Stimulated activated naive CD8-positive, alpha-beta T cell treated with anti-CD3 and anti-CD28 coated beads, Interleukin-15, Interleukin-2, amounts not matched to agents 100 U/mL and 50 U/mL, for 24 hours (primary cell): ENCODE data around the gene PDXP.
"Not testable (repeated sequence)": the region's sequence is repeated elsewhere in the genome, so short reads cannot be mapped to it uniquely, and the experiment has no call there.

ENCODE experiments used
- ATAC-seq: fragments of 150-1000 bp; cut with Tn5 transposase; one replicate; pipeline ENCODE4 v1.10.0; 2021
- DNase-seq: peaks from one replicate; pipeline ENCODE4 v3.0.0; 2021

PDXP gene

GRCh38 chr22:37674951-37675929 lies 16.7 kb downstream of the PDXP start, which contains the start of gene LGALS1:
TSS of gene LGALS1 (plus strand) at chr22:37675636. CDS start at chr22:37675703, 67 bp downstream.
- DNase-seq (peak; percentile 83), ATAC-seq (peak; percentile 59)

DNA sequence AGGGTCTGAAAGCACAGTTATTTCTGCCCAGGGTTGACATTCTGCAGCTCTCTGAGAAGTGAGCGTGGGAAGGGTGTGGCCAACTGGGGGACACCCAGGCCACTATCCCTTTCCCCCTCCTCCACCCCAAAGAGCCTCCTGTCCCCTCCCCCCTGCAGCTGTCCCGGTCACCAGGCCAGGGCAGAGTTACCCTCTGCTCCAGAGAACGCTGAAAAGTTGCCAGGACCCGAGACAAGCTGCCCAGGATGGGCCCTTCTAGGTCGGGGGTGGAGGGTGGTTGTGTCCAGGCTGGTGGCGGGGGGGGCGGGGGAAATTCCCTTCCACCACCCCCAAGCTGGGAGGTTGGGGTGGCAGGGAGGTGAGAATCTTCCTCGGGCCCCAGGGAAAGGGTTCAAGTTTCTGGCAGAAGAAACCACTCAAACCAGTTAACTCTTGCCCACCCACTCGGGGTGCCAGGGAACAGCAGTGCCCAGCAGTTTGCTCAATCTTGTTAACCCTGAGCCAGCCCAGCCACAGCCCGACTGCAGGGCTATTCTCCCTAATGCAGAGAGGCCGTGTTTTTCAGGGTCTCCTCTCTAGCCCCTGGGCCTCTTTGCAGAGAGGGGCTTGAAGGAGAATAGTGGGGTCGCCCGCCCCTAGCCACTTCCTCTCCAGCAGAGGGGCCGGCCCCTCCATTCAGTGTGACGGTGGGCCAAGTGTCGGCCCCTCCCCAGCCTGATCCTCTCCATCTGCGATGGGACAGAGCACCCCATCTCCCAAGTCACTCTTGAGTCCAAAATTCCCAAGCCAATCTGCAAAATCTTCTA lies 17.6 kb downstream of the PDXP start:
- ATAC-seq (no peak), DNase-seq (peak; percentile 53)

GRCh38 chr22:37676736-37677492 lies 18.4 kb downstream of the PDXP start:
- DNase-seq, result peak; percentile 95

DNA sequence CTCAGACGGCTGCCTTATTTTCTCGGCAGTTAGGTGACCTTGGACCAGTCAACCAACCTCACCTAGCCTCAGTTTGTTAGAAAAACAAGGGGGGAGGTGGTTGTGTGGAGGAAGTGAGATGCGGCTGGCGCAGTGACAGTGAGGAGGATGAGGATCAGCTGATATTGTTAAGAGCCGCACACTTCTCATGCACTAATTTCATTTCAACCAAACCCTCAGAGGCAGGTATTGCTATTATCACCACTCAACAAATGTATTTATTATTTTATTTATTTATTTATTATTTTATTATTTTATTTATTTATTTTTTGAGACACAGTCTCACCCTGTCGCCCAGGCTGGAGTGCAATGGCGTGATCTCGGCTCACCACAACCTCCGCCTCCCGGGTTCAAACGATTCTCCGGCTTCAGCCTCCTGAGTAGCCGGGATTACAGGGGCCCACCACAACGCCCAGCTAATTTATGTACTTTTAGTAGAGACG lies 19.0 kb downstream of the PDXP start:
- no peak for DNase-seq
- ATAC-seq, result peak; percentile 5

More at GRCh38 chr22:37676736-37677492, 18.4 kb downstream of the PDXP start:
- ATAC-seq, result peak; percentile 77

DNA sequence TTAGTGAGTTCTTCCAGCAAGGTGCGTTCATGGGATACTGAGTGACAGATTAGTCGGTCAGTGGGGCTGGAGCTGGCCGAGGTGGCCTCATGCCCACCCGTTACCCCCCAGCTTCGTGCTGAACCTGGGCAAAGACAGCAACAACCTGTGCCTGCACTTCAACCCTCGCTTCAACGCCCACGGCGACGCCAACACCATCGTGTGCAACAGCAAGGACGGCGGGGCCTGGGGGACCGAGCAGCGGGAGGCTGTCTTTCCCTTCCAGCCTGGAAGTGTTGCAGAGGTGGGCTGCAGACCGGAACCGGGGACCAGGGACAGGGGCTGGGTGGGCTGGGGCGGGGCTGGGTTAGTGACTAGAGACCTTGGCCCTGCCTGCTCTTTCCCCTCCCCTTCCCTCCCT lies 19.8 kb downstream of the PDXP start:
- no peak for ATAC-seq
- no peak for DNase-seq

DNA sequence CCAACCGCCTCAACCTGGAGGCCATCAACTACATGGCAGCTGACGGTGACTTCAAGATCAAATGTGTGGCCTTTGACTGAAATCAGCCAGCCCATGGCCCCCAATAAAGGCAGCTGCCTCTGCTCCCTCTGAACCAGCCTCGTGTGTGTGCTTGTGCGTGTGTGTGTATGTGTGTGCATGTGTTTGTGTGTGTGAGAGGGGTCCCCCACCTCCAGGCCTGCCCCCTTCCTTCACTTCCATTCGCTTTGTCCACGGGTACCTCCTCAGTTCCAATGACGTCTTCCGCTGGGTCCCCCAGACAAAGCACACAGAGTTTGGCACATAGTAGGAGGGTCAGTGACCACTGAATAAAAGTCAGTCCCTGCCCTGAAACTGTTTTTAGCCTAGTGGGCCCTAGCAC lies 21.1 kb downstream of the PDXP start:
- ATAC-seq, result no peak
- no peak for DNase-seq

DNA sequence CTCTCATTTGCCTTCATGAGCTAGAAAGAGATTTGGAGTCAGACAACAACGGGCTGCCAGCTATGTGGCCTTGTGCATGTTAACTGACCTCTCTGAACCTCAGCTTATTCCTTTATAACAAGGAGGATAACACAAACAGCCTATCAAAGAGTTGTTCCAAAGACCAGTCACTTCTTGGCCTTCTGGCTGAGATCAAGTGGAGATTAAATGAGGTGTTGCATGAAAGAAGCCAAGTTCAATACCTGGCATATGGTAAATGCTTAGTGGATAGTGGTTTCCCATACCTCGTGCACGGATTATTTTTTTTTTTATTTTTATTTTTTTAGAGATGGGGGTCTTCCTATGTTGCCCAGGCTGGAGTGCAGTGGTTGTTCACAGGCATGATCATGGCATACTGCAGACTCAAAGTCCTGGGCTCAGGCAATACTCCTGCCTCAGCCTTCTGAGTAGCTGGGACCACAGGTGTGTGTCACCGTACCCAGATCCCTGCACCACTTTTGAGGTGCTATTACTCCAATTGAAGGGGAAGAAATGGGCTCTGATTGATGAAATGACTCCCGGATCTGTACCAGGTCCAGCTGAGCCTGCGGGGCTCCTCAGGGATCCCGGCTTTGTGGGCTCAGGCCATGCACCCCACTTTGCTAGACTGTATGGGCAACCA lies 21.8 kb downstream of the PDXP start:
- DNase-seq, result no peak
- no peak for ATAC-seq

- ATAC-seq (no peak), DNase-seq (no peak)
Observed at GRCh38 chr22:37681001-37681424, 22.5 kb downstream of the PDXP start.

DNA sequence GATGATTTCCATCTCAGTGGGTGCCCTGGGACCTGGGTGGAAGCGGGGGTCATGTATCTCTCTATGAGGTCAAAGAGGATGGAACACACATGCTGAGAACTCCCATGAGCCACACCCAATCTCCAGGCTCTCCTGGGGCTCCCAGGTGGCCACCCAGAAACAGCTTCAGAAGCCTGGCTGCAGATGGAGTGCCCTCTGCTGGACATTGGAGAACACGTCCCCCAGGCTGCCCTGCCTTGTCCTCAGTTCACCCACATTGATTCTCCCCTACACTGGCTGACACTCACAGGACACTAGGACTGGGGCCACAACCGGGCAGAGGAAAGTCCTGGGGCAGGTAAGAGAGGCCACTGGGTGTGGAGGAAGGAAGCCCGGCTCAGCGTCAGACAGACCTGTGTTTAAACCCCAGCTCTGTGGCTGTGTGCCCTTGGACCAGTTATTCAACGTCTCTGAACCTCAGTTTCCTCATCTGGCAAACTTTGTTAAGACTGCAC lies 23.1 kb downstream of the PDXP start:
- DNase-seq, result peak; percentile 83
- ATAC-seq, result peak; percentile 54

DNA sequence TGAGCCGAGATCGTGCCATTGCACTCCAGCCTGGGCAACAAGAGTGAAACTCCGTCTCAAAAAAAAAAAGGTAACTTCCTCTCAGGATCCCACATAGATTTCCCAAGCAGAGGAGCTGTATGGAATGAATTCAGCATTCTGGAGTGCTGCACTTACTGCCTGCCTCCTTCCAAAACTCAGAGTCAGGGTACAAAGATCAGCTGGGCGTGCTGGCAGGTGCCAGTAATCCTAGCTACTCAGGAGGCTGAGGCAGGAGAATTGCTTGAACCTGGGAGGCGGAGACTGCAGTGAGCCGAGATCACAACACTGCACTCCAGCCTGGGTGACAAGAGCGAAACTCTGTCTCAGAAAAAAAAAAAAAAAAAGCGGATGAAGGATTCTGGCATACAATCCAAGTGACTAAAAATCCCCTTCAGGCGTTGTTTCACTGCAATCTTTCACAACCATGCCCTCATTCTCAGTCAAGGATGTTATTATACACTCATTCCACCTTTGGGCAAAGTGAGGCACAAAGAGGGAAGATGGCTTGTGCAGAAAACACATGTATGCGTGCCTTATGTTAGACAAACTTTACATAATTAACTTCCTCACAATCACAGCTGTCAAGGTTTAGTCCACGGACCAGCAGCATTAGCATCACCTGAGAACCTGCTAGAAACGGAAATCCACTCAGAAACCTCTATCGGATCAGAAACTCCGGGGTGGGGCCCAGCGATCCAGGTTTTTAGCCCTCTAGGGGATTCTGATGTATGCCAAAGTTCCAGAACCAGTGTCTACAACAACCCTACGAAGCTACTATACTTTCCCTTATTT lies 26.5 kb downstream of the PDXP start:
- DNase-seq, result no peak
- ATAC-seq, result no peak

DNA sequence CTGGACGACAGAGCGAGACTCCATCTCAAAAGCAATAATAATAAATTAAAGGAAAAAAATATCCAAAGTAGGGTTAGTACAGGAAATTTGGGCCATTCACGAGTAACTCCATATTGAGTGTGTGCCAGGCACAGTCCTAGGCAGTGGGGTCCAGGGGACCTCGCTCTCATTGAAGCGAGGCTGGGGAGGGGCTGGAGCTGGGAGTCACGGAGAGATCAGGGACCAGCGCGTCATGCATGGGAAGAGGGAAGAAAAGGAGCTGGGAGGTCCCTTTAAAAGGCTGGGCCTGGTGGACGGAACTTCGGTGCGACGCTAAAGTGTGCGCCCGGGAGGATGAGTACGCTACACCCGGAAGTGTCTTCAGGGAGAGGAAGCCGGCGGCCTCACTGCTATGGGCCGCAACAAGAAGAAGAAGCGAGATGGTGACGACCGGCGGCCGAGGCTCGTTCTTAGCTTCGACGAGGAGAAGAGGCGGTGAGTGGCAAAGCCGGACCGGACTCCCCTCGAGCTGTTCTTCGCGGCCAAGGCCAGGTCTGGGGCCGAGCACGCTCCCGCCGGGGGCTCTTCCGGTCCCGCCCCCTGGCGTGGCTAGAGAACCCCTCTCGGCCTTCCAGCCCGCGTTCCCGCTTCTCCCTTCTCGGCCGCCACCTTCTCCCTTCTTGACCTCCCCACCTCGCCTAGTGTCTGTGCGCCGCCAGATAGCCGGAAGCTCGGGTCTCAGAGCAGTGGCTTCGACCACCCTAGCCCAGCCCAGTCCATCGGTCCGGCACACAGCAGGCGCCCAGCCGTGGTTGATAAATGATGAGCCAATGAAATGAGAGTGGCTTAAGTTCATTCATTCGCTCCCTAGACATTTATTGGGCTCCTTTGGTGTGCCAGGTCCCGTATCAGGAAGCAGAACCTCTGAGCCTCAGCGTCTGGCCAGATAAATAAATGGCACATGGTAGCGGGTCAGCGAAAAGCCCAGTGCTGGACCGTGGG lies 27.8 kb downstream of the PDXP start, which contains the start of gene NOL12:
NOL12 (plus strand) TSS at position 342 of the 981 bp plus-strand sequence; CDS start at position 392, 50 bp downstream.
- DNase-seq, result peak; percentile 77
- ATAC-seq, result peak; percentile 79

GRCh38 chr22:37690407-37690806 lies 31.9 kb downstream of the PDXP start:
- DNase-seq, result no peak

DNA sequence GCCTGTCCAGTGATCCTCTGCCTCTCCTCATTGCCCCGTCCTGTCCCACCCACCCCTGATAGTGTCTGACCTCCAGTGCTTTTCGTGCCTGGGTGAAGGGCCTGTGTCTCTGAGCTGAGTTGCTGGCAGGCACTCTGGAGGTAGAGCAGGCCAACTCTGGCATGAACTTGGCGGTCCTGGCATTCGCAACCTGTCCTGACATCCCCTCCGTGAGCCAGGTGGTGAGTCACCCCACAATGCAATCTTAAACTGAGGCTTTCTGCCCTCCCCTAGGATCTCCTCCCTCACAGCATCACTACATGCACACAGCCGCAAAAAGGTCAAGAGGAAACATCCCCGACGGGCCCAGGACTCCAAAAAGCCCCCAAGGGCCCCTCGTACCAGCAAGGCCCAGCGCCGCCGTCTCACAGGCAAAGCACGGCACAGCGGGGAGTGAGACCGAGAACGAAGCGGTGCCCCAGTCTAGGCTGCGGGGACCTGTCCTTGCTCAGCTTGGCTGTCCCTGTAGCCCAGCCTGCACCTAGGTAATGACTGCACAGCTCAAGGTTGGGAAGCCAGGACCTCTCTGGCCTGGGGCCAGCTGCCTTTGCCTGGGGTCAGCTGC lies 32.5 kb downstream of the PDXP start:
- no peak for ATAC-seq
- no peak for DNase-seq

More at GRCh38 chr22:37690407-37690806, 31.9 kb downstream of the PDXP start:
- ATAC-seq, result no peak

GRCh38 chr22:37692627-37693285 lies 34.2 kb downstream of the PDXP start:
- no peak for ATAC-seq

GRCh38 chr22:37694131-37694530 lies 35.6 kb downstream of the PDXP start:
- not testable (repeated sequence) for ATAC-seq, DNase-seq

More at GRCh38 chr22:37692627-37693285, 34.2 kb downstream of the PDXP start:
- no peak for DNase-seq

DNA sequence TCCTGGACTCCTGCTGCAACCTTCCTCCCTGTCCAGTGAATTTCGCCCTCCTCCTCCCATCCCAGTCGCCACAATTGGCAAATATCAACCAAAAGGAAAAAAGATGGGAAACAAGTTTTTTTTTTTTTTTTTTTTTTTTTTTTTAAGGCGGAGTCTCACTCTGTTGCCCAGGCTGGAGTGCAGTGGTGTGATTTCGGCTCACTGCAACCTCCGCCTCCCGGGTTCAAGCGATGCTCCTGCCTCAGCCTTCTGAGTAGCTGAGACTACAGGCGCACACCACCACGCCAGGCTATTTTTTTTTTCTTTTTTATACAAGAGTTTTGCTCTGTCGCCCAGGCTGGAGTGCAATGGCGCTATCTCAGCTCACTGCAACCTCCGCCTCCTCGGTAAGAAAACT lies 37.7 kb downstream of the PDXP start:
- not testable (repeated sequence) for ATAC-seq, DNase-seq

GRCh38 chr22:37696657-37697537 lies 38.4 kb downstream of the PDXP start, which contains the start of gene TRIOBP:
TSS of gene TRIOBP (plus strand) at chr22:37697048. CDS start at chr22:37701366, 4,318 bp downstream.
- ATAC-seq (peak; percentile 100), DNase-seq (peak; percentile 94)
